ENCODE results near the gene CHSY1.

Gene CHSY1

DNA sequence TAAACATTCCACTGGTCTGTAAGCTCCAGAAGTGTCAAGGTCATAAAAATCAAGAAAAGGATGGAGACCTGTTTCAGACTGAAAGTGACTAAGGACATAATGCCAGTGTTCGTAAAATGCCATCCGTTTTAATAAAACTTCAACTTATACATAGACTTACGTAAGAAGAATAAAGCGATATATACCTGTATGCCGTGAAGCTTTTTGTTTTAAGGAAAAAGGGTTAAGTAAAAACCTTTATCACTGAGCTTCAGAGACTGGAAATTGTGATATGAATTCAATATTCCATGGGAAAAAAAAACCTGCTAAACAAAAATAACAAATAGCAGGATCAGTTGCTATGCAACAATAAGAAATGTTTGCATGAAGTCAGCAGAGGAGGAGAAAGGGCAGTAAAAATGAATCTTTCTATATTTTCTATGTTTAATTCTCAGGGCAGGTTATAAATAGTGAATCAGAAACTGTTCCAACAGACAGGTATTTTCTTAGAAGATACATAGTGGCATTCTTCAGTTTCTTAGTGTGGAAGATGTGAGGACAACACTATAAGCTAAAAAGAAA, 42.5 kb downstream of the CHSY1 start:
- no peak for DNase-seq

GRCh38 chr15:101207867-101208288, 44.0 kb downstream of the CHSY1 start:
- DNase-seq = no peak

- no peak for DNase-seq
Observed at GRCh38 chr15:101206176-101206591, 45.7 kb downstream of the CHSY1 start.

- no peak for DNase-seq
Observed at GRCh38 chr15:101204739-101205535, 46.9 kb downstream of the CHSY1 start.

GRCh38 chr15:101203607-101204189, 48.1 kb downstream of the CHSY1 start:
- DNase-seq = no peak

- DNase-seq = no peak
Observed at GRCh38 chr15:101203029-101203573, 48.7 kb downstream of the CHSY1 start.

- no peak for DNase-seq
Observed at GRCh38 chr15:101201411-101202174, 50.3 kb downstream of the CHSY1 start.

DNA sequence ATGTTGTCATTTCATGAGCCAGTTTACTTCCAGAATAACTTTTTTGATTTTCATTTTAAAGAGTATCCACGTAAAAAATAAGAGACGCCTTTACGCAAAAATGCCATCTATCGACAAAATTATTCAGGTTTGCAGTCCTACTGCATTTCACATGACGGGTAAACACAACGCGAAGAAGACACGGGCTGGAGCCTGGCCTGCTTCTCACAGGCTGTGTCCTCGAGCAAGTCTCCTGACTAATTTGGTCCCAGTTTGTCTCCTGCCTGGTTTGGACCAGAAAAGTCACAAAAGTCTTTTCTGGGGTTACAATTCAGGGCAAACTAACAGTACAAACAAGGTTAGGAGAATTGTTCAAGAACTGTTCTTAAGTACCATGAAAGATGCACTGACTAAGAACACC, 51.7 kb downstream of the CHSY1 start:
- DNase-seq = no peak

- no peak for DNase-seq
Observed at GRCh38 chr15:101198800-101199199, 53.0 kb downstream of the CHSY1 start.

- no peak for DNase-seq
Observed at GRCh38 chr15:101198031-101198575, 53.7 kb downstream of the CHSY1 start.

- no peak for DNase-seq
Observed at GRCh38 chr15:101194546-101195125, 57.2 kb downstream of the CHSY1 start.

DNA sequence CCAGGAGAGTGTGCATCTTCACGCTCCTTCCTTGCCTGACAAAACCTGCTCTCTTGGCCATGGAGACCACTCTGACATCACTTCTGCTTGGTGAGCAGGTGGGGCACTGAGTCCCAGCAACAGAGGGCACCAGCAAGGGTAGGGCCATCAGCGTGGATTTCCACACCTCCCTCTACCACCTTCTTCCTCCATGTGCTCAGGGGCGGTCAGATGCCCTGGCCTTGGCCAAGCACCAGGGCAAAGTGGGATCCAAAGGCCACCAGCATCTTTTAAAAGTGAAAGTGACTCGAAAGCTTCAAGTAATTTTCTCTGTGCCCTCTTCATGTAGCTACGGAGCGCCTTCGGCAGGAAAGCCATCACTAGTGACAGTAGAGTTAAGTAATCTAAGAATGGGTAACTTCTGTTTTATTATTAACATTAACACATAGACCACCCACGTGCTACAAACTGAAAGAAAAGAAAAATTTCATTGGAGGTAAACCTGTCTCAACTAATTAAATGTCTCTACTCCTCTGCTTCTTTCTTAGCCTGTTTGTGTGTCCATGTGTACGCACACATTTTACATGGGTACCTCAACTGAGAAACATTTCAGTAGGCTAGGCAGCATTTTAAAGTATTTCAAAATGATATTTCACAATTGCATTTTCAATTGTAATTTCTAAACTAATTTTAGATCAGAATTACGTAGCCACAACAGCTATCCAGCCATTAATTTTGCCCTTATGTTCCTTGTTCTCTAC, 57.9 kb downstream of the CHSY1 start:
- DNase-seq = no peak

GRCh38 chr15:101193120-101193644, 58.7 kb downstream of the CHSY1 start:
- no peak for DNase-seq

GRCh38 chr15:101192081-101192480, 59.8 kb downstream of the CHSY1 start:
- DNase-seq = no peak

DNA sequence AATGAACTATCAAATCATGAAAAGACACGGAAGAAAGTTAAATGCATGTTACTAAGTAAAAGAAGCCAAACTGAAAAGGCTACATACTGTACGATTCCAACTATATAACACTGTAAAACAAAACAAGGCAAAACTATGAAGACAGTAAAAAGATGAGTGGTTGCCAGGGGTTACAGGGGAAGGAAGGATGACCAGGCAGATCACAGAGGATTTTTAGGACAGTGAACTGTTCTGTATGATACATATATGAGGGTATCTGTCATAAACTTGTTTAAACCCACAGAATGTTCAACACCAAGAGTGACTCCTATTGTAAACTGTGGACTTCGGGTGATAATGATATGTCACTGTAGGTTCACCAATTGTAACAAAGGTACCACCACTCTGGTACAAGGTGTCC, 60.6 kb downstream of the CHSY1 start:
- no peak for DNase-seq

DNA sequence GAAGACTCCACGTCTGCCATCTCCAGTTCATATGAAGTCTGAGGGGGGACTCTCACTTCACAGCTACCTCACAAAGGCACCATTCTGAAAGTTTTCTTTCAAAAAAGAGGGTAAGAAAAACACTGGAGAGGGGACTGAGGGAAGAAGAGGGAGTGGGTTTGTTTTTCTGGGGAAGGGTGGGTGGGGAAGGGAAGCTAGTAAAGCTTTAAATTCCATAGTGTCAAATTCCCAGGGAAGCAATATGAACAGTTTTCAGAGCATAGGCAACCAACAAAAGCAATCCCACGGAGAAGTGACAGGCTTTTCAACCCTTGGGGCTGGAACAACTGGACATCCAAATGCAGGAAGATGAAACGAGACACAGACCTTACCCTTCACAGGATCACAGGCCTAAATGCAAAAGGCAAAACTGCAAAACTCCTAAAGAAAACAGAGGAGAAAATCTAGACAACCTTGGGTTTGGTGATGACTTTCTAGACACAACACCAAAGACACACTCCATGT, 61.7 kb downstream of the CHSY1 start:
- no peak for DNase-seq

DNA sequence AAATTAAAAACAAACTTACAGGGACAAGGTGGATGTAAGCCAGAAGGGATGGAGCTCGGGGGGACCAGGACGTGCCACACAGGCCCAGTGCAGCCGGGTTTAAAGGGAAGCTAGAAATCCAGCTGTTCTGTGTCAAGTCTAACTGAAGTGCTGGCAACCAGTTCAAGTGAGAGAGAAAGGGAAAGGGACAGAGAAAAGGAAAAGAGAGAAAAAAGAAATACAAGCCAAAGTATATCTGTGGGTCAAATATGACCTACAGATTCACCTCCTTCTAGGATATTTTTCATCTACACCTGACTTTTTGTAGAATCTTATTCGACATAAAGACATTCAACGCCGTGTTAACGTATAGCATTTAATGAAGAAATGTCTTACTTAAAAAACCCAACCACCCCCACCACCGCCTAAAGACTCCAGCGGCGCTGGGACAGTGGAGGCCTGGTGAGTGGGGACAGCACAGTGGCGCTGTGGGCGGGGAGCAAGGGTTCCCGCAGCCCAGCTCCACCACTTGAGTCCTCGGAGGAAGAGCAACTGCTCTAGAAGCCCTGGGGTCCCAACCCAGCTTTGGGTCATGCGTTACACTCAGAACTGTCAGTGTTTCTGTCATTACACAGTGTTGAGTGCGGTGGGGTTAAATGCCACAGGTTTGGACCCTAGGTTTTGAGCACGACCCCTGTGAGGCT, 62.3 kb downstream of the CHSY1 start:
- no peak for DNase-seq

GRCh38 chr15:101188637-101189408, 63.0 kb downstream of the CHSY1 start:
- DNase-seq = no peak

DNA sequence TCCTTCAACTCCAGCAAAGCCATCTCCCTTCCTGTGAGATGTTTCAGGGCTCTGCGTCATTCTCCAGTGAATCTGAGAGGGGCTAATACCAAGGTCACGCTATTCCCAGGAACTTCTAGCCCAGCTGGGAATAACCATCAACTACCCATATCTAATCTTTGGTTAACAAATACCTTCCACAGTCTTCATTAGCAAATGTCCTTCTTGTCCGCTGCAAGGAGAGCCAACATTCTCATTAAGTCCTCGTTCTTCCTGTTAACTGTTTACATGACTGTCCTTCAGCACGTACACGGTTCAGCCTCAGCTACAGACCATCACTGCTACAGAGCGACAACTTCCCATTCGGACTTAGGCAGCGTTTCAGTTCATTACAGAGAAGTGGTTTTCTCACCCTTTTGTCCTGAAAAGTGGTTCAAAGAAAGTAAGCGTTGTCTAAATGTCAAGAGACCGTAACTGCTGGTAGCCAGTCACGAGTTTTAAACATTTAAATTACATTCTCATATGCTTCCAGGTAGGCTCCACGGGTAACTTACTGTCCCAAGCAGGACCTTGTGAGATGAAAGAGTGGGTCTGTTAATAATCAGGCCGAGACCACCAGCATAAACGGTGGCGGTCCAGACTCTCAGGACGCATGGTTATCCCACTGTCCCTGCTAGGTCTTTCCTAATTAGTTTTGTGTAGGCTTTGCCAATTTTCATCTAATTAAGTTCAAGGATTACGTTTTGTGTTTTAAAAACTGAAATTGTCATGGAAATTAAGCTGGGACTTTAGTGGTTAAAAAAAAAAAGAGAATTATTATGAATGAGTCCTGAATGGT, 63.8 kb downstream of the CHSY1 start:
- no peak for DNase-seq
